GM18520 (cell line): ENCODE measurements around the gene NEK1.

Experiments used
- ATAC-seq: cut with Tn5 transposase; IDR thresholded peaks from one replicate; pipeline ENCODE4 v1.9.1; 2021; ENCODE audit not compliant: unreplicated experiment

Gene NEK1

GRCh38 chr4:169383724-169384123 lies 228.7 kb downstream of the NEK1 start:
- no peak for ATAC-seq

- no peak for ATAC-seq
Measured at GRCh38 chr4:169379688-169380087, 232.7 kb downstream of the NEK1 start.

DNA sequence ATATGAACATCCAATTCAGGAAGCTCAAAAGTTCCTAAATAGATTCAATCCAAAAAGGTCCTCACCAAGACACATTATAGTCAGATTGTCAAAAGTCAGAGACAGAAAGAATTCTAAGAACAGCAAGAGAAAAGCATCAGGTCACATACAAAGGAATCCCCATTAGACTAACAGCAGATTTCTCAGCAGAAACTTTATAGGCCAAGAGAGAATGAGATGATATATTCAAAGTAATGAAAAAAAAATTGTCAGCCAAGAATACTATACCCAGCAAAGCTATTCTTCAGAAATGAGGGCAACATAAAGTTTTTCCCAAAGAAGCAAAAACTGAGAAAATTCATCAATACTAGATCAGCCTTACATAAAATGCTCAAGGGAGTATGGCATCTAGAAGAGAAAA lies 235.0 kb downstream of the NEK1 start:
- no peak for ATAC-seq

- ATAC-seq: no peak
Measured at GRCh38 chr4:169376421-169376820, 236.0 kb downstream of the NEK1 start.

DNA sequence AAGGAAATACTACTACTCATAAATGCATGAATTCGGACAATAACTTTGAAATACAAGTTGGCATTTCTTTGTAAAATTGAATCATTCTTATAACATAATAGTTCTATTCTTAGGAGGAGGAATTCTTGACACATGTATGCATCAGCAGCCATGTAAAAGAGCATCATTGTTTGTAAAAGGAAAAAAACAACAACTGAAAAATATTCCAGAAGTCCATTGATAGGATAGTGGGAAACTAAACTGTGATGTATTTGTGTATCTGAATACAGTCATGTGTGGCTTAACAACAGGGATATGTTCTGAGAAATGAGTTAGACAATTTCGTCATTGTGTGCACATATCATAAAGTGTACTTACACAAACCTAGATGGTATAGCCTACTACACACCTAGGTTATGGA lies 239.6 kb downstream of the NEK1 start:
- ATAC-seq: no peak

DNA sequence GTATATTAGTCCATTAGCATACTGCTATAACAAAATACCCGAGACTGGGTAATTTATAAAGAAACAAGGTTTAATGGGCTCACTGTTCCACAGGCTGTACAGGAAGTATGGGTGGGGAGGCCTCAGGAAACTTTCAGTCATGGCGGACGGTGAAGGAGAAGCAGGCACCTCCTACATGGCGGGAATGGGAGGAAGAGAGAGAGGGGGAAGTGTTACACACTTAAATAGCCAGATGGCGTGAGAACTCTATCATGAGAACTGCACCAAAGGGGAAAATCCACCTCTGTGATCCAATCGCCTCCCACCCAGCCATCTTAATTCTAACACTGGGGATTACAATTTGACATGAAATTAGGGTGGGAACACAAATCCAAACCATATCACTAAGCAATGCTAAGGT lies 242.7 kb downstream of the NEK1 start:
- no peak for ATAC-seq

- no peak for ATAC-seq
Measured at GRCh38 chr4:169367826-169368225, 244.6 kb downstream of the NEK1 start.

GRCh38 chr4:169366821-169367220 lies 245.6 kb downstream of the NEK1 start:
- no peak for ATAC-seq

GRCh38 chr4:169362607-169363006 lies 249.8 kb downstream of the NEK1 start:
- no peak for ATAC-seq

DNA sequence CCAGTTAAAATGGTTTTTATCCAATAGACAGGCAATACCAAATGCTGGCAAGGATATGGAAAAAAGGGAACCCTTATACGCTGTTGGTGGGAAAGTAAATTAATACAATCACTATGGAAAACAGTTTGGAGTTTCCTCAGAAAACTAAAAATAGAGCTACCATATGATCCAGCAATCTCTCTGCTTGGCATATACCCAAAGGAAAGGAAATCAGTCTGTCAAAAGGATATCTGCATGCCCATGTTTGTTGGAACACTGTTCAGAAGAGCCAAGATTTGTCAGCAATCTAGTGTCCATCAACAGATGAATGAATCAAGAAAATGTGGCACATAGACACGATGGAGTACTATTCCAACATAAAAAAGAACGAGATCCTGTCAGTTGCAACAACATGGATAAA lies 250.6 kb downstream of the NEK1 start:
- no peak for ATAC-seq

DNA sequence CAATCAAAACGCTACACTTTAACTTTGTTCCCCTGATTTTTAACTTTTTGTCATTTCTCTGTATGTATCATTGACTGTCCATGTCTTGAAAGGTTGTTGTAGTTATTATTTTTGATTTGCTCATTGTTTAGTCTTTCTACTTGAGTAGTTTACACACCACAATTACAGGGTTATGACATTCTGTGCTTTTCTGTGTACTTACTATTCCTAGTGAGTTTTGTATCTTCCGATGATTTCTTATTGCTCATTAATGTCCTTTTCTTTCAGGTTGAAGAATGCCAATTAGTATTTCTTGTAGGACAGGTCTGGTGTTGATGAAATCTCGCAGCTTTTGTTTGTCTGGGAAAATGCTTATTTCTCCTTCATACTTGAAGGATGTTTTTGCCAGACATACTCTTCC lies 252.4 kb downstream of the NEK1 start:
- ATAC-seq: no peak

DNA sequence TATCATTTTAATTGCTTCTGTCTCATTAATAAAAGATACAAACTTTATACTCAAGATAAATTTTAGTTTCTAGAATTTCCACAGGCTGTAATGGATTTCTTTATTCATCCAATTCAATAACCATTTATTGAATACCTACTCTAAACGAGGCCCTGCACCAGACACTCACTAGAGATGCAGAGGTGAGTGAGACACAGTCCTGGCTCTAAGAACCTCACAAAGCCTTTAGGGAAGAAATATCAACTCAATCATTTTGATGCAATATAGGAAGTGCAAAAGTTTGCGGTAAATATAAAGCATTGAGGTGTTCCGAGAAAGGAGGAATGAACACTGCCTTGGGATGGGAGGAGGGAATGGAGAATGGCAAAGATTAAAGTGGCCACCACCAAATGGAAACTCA lies 260.0 kb downstream of the NEK1 start:
- no peak for ATAC-seq

DNA sequence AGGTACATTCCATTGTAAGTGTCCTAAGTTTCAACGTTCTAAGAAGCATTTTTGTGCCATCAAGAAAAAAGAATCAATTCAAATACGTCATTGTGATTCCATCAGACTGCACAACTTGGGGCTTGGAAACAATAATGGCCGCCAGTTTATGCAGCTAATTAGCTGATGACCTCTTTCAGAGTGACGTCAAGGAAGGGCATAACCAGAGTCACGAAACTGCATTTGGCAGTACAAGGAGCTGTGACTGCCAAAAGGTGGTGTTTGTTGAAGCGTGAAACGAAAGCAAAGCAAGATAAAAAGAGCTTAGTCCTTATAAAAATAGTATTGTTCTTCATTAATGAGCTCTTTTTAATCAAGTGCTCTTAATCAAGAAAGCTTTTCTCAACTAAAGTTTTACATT lies 260.5 kb downstream of the NEK1 start:
- ATAC-seq: no peak

DNA sequence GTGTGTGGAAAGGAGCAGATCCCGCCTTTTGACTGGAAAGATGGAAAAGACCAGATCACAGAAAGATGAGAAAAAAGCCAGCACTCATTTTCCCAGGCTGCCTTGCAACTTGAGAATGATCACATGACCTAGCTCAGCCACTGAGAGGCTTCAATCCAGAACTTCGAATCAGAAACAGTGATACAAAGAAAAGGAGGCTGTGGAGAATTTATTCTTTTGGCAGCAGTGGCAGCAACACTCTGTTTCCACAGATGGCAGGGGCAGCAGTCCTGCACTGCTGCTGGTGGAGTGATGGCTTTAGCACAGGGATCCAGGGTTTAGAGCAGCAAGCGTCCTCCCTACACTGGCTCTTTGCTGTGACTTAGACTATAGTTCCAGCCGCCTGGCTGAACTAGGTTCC lies 263.8 kb downstream of the NEK1 start:
- no peak for ATAC-seq

- no peak for ATAC-seq
Measured at GRCh38 chr4:169346840-169347239, 265.5 kb downstream of the NEK1 start.

DNA sequence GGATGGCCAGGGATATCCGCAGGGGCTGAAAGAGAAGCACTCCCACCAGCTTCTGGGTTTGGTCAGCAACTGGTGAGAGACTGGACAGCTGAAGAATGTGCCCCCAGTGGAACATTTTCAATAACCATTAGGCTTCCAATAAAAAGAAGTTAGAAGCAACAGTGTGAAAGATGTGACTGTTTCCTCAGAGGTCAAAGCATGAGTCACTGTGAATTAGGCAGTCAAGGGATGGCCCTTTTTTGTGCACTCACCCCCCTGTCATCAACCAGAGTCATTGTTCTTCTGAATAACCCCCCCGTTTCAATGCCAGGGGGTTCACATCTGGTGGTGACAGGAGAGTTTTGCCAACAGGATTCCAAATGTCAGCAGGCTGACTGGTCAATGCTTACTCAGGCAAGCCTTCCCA lies 267.1 kb downstream of the NEK1 start:
- ATAC-seq: no peak
